Endothelial cell of umbilical vein (primary cell): ENCODE data around the gene WDR13. TPM values are rescaled to one million over a fixed set of nuclear protein-coding genes. Genes with fewer than 3 reads are reported as not detected.

Source experiments
- BruUV-seq: library from RNA; stranded (reverse); fragments of 400-500 nt; replicated peaks from 2 replicates; lab custom pipeline; 2021; lab: Mats Ljungman, UMichigan
- CTCF ChIA-PET: fragments of 300-600, 350-600 bp; sonication (Branson Sonifier 250); formaldehyde crosslinking; loops from one replicate; lab custom pipeline; 2021; ENCODE audit warnings: antibody characterized with exemption, inconsistent platforms; lab: Charles Lee
- POLR2A ChIA-PET: fragments of 300-600, 350-600 bp; sonication (Branson Sonifier 250); formaldehyde crosslinking; loops from one replicate; lab custom pipeline; 2021; ENCODE audit warnings: antibody characterized with exemption, inconsistent platforms; lab: Charles Lee
- DNase-seq: peaks from one replicate; pipeline ENCODE4 v3.0.0-alpha.2; 2011; ENCODE audit warnings: low read depth, low spot score
- FAIRE-seq: peaks from 2 replicates; lab custom pipeline; 2011; peaks lifted over from hg19 to GRCh38; lab: Jason Lieb, UNC
- H2AFZ ChIP-seq: 2 replicates; pipeline ENCODE4 v1.6.0; 2012; ENCODE audit warnings: low read depth, low read length, control low read depth, inconsistent platforms
- H3K27ac ChIP-seq: 2 replicates; pipeline ENCODE4 v1.5.1; 2011; ENCODE audit warnings: low read depth, mild to moderate bottlenecking, control low read depth, low read length, moderate library complexity; ENCODE audit not compliant: insufficient read depth
- H3K27me3 ChIP-seq, 2 experiments: 2 replicates each; pipeline versions ENCODE4 v1.6.0 to v1.6.1; 2011; ENCODE audit warnings: low read length in 2 of 2, mixed read lengths in 1 of 2; ENCODE audit not compliant: control insufficient read depth in 2 of 2, insufficient read depth in 2 of 2
- H3K36me3 ChIP-seq, 2 experiments: 2 replicates in 1 of 2; 3 replicates in 1 of 2; pipeline ENCODE4 v1.5.1; 2011; ENCODE audit warnings: low read length in 2 of 2, mild to moderate bottlenecking in 1 of 2, moderate library complexity in 1 of 2; ENCODE audit not compliant: control insufficient read depth in 2 of 2, insufficient read depth in 2 of 2; ENCODE audit errors: extremely low read depth in 1 of 2
- H3K4me1 ChIP-seq: 3 replicates; pipeline ENCODE4 v1.5.1; 2011; ENCODE audit warnings: mild to moderate bottlenecking, low read length; ENCODE audit not compliant: control insufficient read depth, insufficient read depth; ENCODE audit errors: extremely low read depth
- H3K4me2 ChIP-seq: 2 replicates; pipeline ENCODE4 v1.6.1; 2011; ENCODE audit warnings: low read length, control low read depth, mixed read lengths; ENCODE audit not compliant: insufficient read depth
- H3K4me3 ChIP-seq, 3 experiments: fragments of 200-600 bp in 1 of 3; sonication (generic), shearing (Covaris generic) in 1 of 3; replicated peaks in 1 of 3; 2 replicates each; pipeline ENCODE4 v1.5.1; 2011 to 2016; ENCODE audit warnings: control low read depth in 3 of 3, low read length in 3 of 3, mild to moderate bottlenecking in 2 of 3, inconsistent platforms in 1 of 3, low read depth in 1 of 3, moderate library complexity in 1 of 3; ENCODE audit not compliant: insufficient read depth in 1 of 3
- H3K79me2 ChIP-seq: 2 replicates; pipeline ENCODE4 v1.6.0; 2012; ENCODE audit warnings: low read length, inconsistent platforms; ENCODE audit not compliant: control insufficient read depth, insufficient read depth
- H3K9ac ChIP-seq: replicated peaks from 2 replicates; pipeline ENCODE3; 2011; ENCODE audit warnings: low read length, control low read depth; ENCODE audit not compliant: insufficient read depth; ENCODE audit errors: extremely low read depth
- H3K9me1 ChIP-seq: replicated peaks from 3 replicates; pipeline ENCODE4 v1.6.0; 2011; ENCODE audit warnings: mild to moderate bottlenecking, low read length; ENCODE audit not compliant: control insufficient read depth, insufficient read depth; ENCODE audit errors: extremely low read depth
- H3K9me3 ChIP-seq: replicated peaks from 2 replicates; pipeline ENCODE4 v1.5.1; 2012; ENCODE audit warnings: low read length, inconsistent platforms; ENCODE audit not compliant: control insufficient read depth, insufficient read depth
- H4K20me1 ChIP-seq: replicated peaks from 2 replicates; pipeline ENCODE3; 2011; ENCODE audit warnings: mild to moderate bottlenecking, low read length; ENCODE audit not compliant: control insufficient read depth, insufficient read depth; ENCODE audit errors: extremely low read depth
- EZH2 ChIP-seq: IDR thresholded peaks from 2 replicates; pipeline ENCODE4 v1.6.1; 2012; ENCODE audit warnings: borderline replicate concordance, low read depth, mild to moderate bottlenecking, moderate library complexity, low read length, inconsistent platforms; ENCODE audit not compliant: severe bottlenecking
- FOS ChIP-seq: IDR thresholded peaks from 2 replicates; pipeline ENCODE4 v1.6.1; 2011; ENCODE audit warnings: mild to moderate bottlenecking, low read length, moderate library complexity, borderline replicate concordance; ENCODE audit not compliant: insufficient read depth
- JUN ChIP-seq: IDR thresholded peaks from 2 replicates; pipeline ENCODE4 v1.6.1; 2011; ENCODE audit warnings: borderline replicate concordance, low read depth; ENCODE audit not compliant: insufficient read length, insufficient read depth
- MYC ChIP-seq: IDR thresholded peaks from one replicate; pipeline ENCODE4 v1.6.1; 2011; ENCODE audit warnings: mild to moderate bottlenecking, low read depth, low read length
- POLR2A ChIP-seq: IDR thresholded peaks from 2 replicates; pipeline ENCODE4 v1.6.1; 2012; ENCODE audit warnings: low read depth, mild to moderate bottlenecking, control low read depth, low read length
- dilution Hi-C: fragments of 300-500 bp; cut with MboI; formaldehyde crosslinking; loops from one replicate; pipeline ENCODE4 v1.15.0; 2019; ENCODE audit warnings: low sequenced_read_pairs; ENCODE audit not compliant: extremely low pct_ligation_motif_present
- intact Hi-C: fragments of 100-400 bp; cut with micrococcal nuclease; formaldehyde crosslinking; loops from one replicate; pipeline ENCODE4 v1.10.0; 2022
- polyA plus RNA-seq, 4 experiments: library from polyadenylated mRNA; depleted of rRNA in 3 of 4; stranded (reverse) in 3 of 4; unstranded in 1 of 4; fragments of >200 nt; gene quantifications; 2 replicates each; pipeline versions ENCODE4 v1.2.1 to v1.2.3, GENCODE V29; 2011 to 2012; ENCODE audit warnings: missing spikeins in 1 of 4
- total RNA-seq: library from RNA; stranded (reverse); gene quantifications from 2 replicates; pipeline ENCODE4 v1.2.3, GENCODE V29; 2021
- TF ChIP-seq, protein P1 (sequence below): IDR thresholded peaks from 2 replicates; pipeline ENCODE4 v1.6.1; 2011; ENCODE audit not compliant: insufficient read depth, insufficient read length

The WDR13 gene
- total and polyA plus RNA-seq, 2 donors (not counting 3 experiments of a cell fraction or from before 2014, with no cell fraction given): 85.0 to 169 TPM

DNA sequence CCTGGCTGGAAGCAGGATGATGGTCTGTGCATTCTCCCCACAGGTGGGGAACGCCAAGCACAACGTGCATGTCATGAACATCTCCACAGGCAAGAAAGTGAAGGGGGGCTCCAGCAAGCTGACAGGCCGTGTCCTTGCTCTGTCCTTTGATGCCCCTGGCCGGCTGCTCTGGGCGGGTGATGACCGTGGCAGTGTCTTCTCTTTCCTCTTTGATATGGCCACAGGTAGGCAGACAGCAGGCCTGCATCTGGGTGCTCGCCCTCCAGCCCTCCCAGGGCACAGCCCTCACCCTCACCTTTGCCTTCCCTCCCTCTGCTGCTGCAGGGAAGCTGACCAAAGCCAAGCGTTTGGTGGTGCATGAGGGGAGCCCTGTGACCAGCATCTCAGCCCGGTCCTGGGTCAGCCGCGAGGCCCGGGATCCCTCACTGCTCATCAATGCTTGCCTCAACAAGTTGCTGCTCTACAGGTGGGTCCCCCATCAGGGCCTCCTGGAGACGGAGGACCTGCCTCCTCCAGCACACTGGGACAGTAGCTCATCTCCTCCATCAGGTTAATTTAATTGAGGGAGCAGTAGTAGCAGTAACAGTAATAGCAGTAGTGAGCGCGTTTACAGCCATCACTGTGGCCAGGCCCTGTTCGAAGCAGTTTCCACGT lies 4.6 kb downstream of the WDR13 start:
- dilution Hi-C loops: no loop called here
- TF ChIP-seq POLR2A (no peak), MYC (no peak), EZH2 (no peak), FOS (no peak), JUN (no peak)
- TF ChIP-seq, protein P1, sequence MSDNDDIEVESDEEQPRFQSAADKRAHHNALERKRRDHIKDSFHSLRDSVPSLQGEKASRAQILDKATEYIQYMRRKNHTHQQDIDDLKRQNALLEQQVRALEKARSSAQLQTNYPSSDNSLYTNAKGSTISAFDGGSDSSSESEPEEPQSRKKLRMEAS: no peak
- POLR2A ChIA-PET: no interaction called here
- H3K4me2 ChIP-seq: no peak overlapping the region
- no peaks in the 10 kb centered on the region for H4K20me1 ChIP-seq
- BruUV-seq: no TSS peak
- intact Hi-C loops: no loop called here
- FAIRE-seq (no peak), DNase-seq (no peak)
- peaks cover 9% of the 10 kb centered on the region for H3K79me2 ChIP-seq
- no peaks in the 10 kb centered on the region for H3K27me3 ChIP-seq
- peaks cover 4% of the 10 kb centered on the region for H3K4me1 ChIP-seq
- H3K9ac ChIP-seq: no peak overlapping the region
- CTCF ChIA-PET: no interaction called here
- H3K9me1 ChIP-seq: no peaks in the 10 kb centered on the region
- H2AFZ ChIP-seq: no peak overlapping the region
- H3K9me3 ChIP-seq: no peaks in the 10 kb centered on the region
- H3K4me3 ChIP-seq: no peak overlapping the region
- H3K27ac ChIP-seq: no peak overlapping the region
- H3K36me3 ChIP-seq: peaks cover 3 to 30% of the 10 kb centered on the region in 2 experiments

DNA sequence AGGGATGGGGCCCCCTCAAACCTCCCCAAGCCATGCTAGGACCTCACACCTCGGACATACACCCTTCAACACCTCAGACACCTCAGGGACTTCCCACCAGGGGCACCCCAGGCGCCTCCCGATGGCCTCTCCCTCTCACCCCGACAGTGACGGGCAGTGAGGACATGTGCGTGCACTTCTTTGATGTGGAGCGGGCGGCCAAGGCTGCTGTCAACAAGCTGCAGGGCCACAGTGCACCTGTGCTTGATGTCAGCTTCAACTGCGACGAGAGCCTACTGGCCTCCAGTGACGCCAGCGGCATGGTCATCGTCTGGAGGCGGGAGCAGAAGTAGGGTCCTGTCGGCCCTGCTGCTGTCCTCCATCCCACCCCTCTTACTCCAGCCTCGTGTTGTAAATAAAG lies 7.4 kb downstream of the WDR13 start:
- FAIRE-seq (no peak), DNase-seq (no peak)
- no peak overlapping the region for H3K4me2 ChIP-seq
- no peak overlapping the region for H3K27ac ChIP-seq
- H3K4me3 ChIP-seq: no peak overlapping the region
- POLR2A ChIA-PET: no interaction called here
- H3K9ac ChIP-seq: no peak overlapping the region
- no peaks in the 10 kb centered on the region for H3K9me1 ChIP-seq
- CTCF ChIA-PET: no interaction called here
- intact Hi-C loops (no loop called here), dilution Hi-C loops (no loop called here)
- peaks cover 0 to 25% of the 10 kb centered on the region in 2 experiments for H3K36me3 ChIP-seq
- H4K20me1 ChIP-seq: no peaks in the 10 kb centered on the region
- no peak overlapping the region for H2AFZ ChIP-seq
- no peaks in the 10 kb centered on the region for H3K79me2 ChIP-seq
- H3K27me3 ChIP-seq: no peaks in the 10 kb centered on the region
- TF ChIP-seq JUN (no peak), MYC (no peak)
- BruUV-seq: no TSS peak
- no peaks in the 10 kb centered on the region for H3K9me3 ChIP-seq
- no peaks in the 10 kb centered on the region for H3K4me1 ChIP-seq
